Endothelial cell of umbilical vein (primary cell): ENCODE results near the gene TPT1.

Experiments used
- CTCF ChIP-seq, 2 donors: IDR thresholded peaks; 1 replicate in 1 of 2; 2 replicates in 1 of 2; pipeline ENCODE4 v1.5.1; 2011; ENCODE audit warnings: low read length in 2 of 2, mild to moderate bottlenecking in 2 of 2, moderate library complexity in 2 of 2, control low read depth in 1 of 2, inconsistent platforms in 1 of 2, low read depth in 1 of 2; ENCODE audit not compliant: insufficient read depth in 1 of 2; ENCODE audit errors: extremely low read depth in 1 of 2
- EZH2 ChIP-seq: IDR thresholded peaks from 2 replicates; pipeline ENCODE4 v1.6.1; 2012; ENCODE audit warnings: borderline replicate concordance, low read depth, mild to moderate bottlenecking, moderate library complexity, low read length, inconsistent platforms; ENCODE audit not compliant: severe bottlenecking
- FOS ChIP-seq: IDR thresholded peaks from 2 replicates; pipeline ENCODE4 v1.6.1; 2011; ENCODE audit warnings: mild to moderate bottlenecking, low read length, moderate library complexity, borderline replicate concordance; ENCODE audit not compliant: insufficient read depth
- GATA2 ChIP-seq: IDR thresholded peaks from 2 replicates; pipeline ENCODE4 v1.7.0; 2011; ENCODE audit warnings: low read depth, mild to moderate bottlenecking, moderate library complexity, mixed read lengths, low read length; ENCODE audit not compliant: insufficient read length, insufficient read depth
- JUN ChIP-seq: IDR thresholded peaks from 2 replicates; pipeline ENCODE4 v1.6.1; 2011; ENCODE audit warnings: borderline replicate concordance, low read depth; ENCODE audit not compliant: insufficient read length, insufficient read depth
- MAX ChIP-seq: IDR thresholded peaks from 2 replicates; pipeline ENCODE4 v1.6.1; 2011; ENCODE audit not compliant: insufficient read depth, insufficient read length
- MYC ChIP-seq: IDR thresholded peaks from one replicate; pipeline ENCODE4 v1.6.1; 2011; ENCODE audit warnings: mild to moderate bottlenecking, low read depth, low read length
- POLR2A ChIP-seq: IDR thresholded peaks from 2 replicates; pipeline ENCODE4 v1.6.1; 2012; ENCODE audit warnings: low read depth, mild to moderate bottlenecking, control low read depth, low read length
- POLR2AphosphoS5 ChIP-seq: IDR thresholded peaks from 2 replicates; pipeline ENCODE4 v1.6.1; 2012; ENCODE audit warnings: low read depth, mild to moderate bottlenecking, control low read depth, low read length, moderate library complexity; ENCODE audit not compliant: insufficient read depth

- TF ChIP-seq EZH2 (no peak), CTCF (IDR thresholded peaks at IDR 0.05; ENCODE audit: extremely low read depth in 1 of 2, insufficient read depth in 1 of 2, low read depth in 1 of 2, low read length in 2 of 2) (no peak), POLR2A (no peak), JUN (no peak), POLR2AphosphoS5 (no peak), FOS (no peak), MYC (no peak), GATA2 (no peak), MAX (no peak)
Observed at GRCh38 chr13:45385907-45386553, 45.0 kb upstream of the TPT1 start.
